Breast epithelium (tissue), 4 donors: Measurements from ENCODE around the gene FEZF1. TPM values are rescaled to one million over a fixed set of nuclear protein-coding genes. Genes with fewer than 3 reads are reported as not detected.

Experiments used
- DNase-seq, 2 donors: peaks; one replicate each; pipeline ENCODE4 v3.0.0-alpha.2; 2019; ENCODE audit warnings: low spot score in 2 of 2
- H3K27ac ChIP-seq, 2 donors: fragments of 200-600 bp; sonication (generic) in 1 of 2; one replicate each; pipeline ENCODE4 v1.5.1; 2016 to 2019; ENCODE audit warnings: mild to moderate bottlenecking in 1 of 2
- H3K27me3 ChIP-seq, 2 donors: fragments of 200-600 bp; sonication (generic) in 1 of 2; one replicate each; pipeline versions ENCODE4 v1.5.1 to v1.6.0; 2017 to 2019; ENCODE audit warnings: control low read depth in 1 of 2, mild to moderate bottlenecking in 1 of 2
- H3K36me3 ChIP-seq: fragments of 200-600 bp; one replicate; pipeline ENCODE4 v1.5.1; 2019
- H3K4me1 ChIP-seq, 2 donors: fragments of 200-600 bp; sonication (generic); one replicate each; pipeline ENCODE4 v1.5.1; 2016 to 2019; ENCODE audit warnings: control low read depth in 1 of 2
- H3K4me3 ChIP-seq, 3 donors: fragments of 200-600 bp; sonication (generic); 1 replicate in 2 of 3; 2 replicates in 1 of 3; pipeline ENCODE4 v1.5.1; 2016 to 2019; ENCODE audit warnings: mild to moderate bottlenecking in 3 of 3, moderate library complexity in 2 of 3
- H3K9me3 ChIP-seq, 2 donors: fragments of 200-600 bp; sonication (generic) in 1 of 2; one replicate each; pipeline ENCODE4 v1.5.1; 2016 to 2019; ENCODE audit warnings: control low read depth in 1 of 2
- POLR2A ChIP-seq: fragments of 450-650 bp; IDR thresholded peaks from one replicate; pipeline ENCODE4 v1.6.1; 2016; ENCODE audit warnings: antibody characterized with exemption, mild to moderate bottlenecking, moderate library complexity
- POLR2AphosphoS5 ChIP-seq, 3 donors: sonication (generic); formaldehyde crosslinking; IDR thresholded peaks; one replicate each; pipeline ENCODE4 v1.6.1; 2017; ENCODE audit warnings: antibody characterized with exemption in 3 of 3
- intact Hi-C: fragments of 100-400 bp; cut with DNase I; formaldehyde crosslinking; loops from one replicate; pipeline ENCODE4 v1.15.1; 2023; ENCODE audit warnings: low total_unique reads
- total RNA-seq, 3 donors: library from RNA; depleted of rRNA; stranded (reverse); fragments of >200 nt; gene quantifications; one replicate each; pipeline ENCODE4 v1.1.0, GENCODE V29; 2016
- TF ChIP-seq, protein P1 (sequence below), 3 donors: fragments of 450-650 bp; IDR thresholded peaks; one replicate each; pipeline ENCODE4 v1.5.1; 2016 to 2017; ENCODE audit warnings: antibody characterized with exemption in 3 of 3, mild to moderate bottlenecking in 3 of 3, moderate library complexity in 3 of 3

The FEZF1 gene
- total RNA-seq, 3 donors from 2014 or later, result not detected

GRCh38 chr7:122303531-122304318 is 825 bp downstream of the FEZF1 start:
- intact Hi-C loops, result no loop called here
- no peak for TF ChIP-seq POLR2A
- TF ChIP-seq, protein P1, sequence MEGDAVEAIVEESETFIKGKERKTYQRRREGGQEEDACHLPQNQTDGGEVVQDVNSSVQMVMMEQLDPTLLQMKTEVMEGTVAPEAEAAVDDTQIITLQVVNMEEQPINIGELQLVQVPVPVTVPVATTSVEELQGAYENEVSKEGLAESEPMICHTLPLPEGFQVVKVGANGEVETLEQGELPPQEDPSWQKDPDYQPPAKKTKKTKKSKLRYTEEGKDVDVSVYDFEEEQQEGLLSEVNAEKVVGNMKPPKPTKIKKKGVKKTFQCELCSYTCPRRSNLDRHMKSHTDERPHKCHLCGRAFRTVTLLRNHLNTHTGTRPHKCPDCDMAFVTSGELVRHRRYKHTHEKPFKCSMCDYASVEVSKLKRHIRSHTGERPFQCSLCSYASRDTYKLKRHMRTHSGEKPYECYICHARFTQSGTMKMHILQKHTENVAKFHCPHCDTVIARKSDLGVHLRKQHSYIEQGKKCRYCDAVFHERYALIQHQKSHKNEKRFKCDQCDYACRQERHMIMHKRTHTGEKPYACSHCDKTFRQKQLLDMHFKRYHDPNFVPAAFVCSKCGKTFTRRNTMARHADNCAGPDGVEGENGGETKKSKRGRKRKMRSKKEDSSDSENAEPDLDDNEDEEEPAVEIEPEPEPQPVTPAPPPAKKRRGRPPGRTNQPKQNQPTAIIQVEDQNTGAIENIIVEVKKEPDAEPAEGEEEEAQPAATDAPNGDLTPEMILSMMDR (IDR thresholded peaks at IDR 0.05), result no peak
- no peak for TF ChIP-seq POLR2AphosphoS5 (IDR thresholded peaks at IDR 0.05)
- H3K4me1 ChIP-seq, result peaks cover 7 to 20% of the 10 kb centered on the region in 2 donors

GRCh38 chr7:122302761-122303530 is 1.6 kb downstream of the FEZF1 start:
- Histone ChIP-seq H3K4me3 (no peak overlapping the region), H3K27me3 (peaks cover 12 to 98% of the 10 kb centered on the region in 2 donors), H3K9me3 (no peaks in the 10 kb centered on the region), H3K27ac (no peak overlapping the region), H3K36me3 (no peaks in the 10 kb centered on the region), H3K4me1 (peaks cover 7 to 20% of the 10 kb centered on the region in 2 donors)
- intact Hi-C loops, result no loop called here
- no peak for DNase-seq
- TF ChIP-seq POLR2AphosphoS5 (IDR thresholded peaks at IDR 0.05), result no peak
- TF ChIP-seq, protein P1 (IDR thresholded peaks at IDR 0.05), result no peak
- no peak for TF ChIP-seq POLR2A

More at GRCh38 chr7:122303531-122304318, 825 bp downstream of the FEZF1 start:
- no peaks in the 10 kb centered on the region for H3K9me3 ChIP-seq
- H3K36me3 ChIP-seq, result no peaks in the 10 kb centered on the region
- peak overlapping the region in 1 of 3 donors; percentile 61 for H3K4me3 ChIP-seq
- no peak overlapping the region for H3K27ac ChIP-seq
- peaks cover 12 to 98% of the 10 kb centered on the region in 2 donors for H3K27me3 ChIP-seq
- no peak for DNase-seq

DNA sequence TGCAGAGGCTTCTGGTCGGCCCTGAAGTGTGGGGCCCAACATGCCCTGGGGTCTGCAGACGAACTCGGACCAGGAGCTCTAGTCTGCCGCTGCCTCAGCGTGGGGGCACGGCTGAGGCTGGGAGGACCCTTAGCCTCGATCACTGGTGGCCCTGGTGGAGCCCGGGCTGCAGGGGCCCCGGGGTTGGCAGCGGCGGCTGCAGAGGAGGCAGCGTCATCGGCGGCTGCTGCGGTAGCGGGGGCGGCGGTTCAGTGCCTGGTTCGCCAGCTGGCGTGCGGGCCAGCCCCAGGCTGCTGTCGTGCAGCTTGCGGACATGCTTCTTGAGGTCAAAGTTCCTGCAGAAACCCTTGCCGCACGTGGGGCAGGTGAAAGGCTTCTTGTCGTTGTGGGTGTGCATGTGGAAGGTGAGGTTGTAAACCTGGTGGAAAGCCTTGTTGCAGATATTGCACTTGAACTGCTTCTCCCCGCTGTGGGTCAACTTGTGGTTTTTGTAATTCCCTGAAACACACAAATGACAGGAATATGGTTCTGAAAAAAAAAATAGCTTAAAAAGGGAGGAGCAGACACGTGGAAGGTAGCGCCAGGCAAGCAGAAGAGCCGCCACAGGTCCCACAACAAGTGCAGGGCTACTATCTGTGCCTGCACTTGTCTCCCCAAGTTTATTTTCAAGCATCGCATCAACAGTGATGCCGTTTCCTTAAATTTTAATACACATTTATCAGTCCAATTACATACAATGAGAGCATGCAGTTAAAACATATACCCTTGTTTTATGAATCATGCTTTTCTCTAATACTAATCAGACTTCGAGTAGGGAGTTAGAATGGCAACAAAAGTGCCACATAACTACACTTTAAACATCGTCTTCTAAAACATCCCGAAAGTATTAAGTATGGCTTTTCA is 2.4 kb downstream of the FEZF1 start:
- H3K4me1 ChIP-seq, result peaks cover 7 to 20% of the 10 kb centered on the region in 2 donors
- H3K9me3 ChIP-seq, result no peaks in the 10 kb centered on the region
- H3K4me3 ChIP-seq, result no peak overlapping the region
- no peak overlapping the region for H3K27ac ChIP-seq
- no peak for DNase-seq
- TF ChIP-seq, protein P1 (IDR thresholded peaks at IDR 0.05), result no peak
- TF ChIP-seq POLR2A, result no peak
- TF ChIP-seq POLR2AphosphoS5 (IDR thresholded peaks at IDR 0.05), result no peak
- H3K27me3 ChIP-seq, result peaks cover 12 to 94% of the 10 kb centered on the region in 2 donors
- intact Hi-C loops, result no loop called here
- H3K36me3 ChIP-seq, result no peaks in the 10 kb centered on the region

DNA sequence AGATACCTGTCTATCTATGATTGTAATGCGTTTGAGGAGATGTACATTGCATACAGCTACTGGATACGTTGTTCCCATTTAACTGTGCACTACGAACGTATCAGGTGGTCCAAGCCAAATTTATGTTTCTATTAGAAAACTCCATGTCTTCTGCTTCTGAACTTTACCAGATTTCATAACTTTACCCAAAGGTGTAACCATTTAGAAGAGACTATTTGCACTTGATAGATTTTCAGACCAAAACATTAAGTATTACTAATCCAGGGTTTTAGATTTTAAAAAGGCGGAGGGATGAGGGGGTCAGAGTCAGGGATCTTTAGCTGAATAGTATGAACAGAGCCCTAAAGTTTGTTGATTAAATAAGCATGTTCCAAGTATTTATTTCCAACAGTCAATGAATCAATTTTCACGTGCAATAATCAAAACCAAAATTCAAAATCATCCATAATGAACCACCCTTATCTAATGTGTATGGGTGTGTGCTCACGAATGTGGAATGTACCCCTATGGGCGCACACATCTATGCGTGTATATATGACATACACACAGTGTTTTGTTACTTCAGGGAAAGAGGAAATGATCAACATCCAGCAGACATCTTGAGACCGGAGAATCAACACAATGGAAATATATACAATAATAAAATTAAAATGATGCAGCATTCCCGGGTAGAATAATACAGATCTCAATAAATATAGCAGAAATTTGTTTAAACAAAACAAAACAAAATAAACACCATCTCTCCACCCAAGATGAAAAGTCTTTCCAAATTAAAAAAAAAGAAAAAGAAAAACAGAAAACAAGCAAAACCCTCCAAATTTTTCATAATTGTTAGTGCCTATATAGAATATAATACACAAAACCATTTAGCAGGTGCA is 3.4 kb downstream of the FEZF1 start:
- no peak for DNase-seq
- H3K4me3 ChIP-seq, result no peak overlapping the region
- H3K27ac ChIP-seq, result no peak overlapping the region
- no peaks in the 10 kb centered on the region for H3K36me3 ChIP-seq
- TF ChIP-seq, protein P1 (IDR thresholded peaks at IDR 0.05), result no peak
- TF ChIP-seq POLR2AphosphoS5 (IDR thresholded peaks at IDR 0.05) (no peak), POLR2A (no peak)
- H3K27me3 ChIP-seq, result peaks cover 12 to 88% of the 10 kb centered on the region in 2 donors
- H3K4me1 ChIP-seq, result peaks cover 7 to 18% of the 10 kb centered on the region in 2 donors
- no peaks in the 10 kb centered on the region for H3K9me3 ChIP-seq
- intact Hi-C loops, result no loop called here
